Measurements from ENCODE around the gene DOCK4.
A peak's percentile ranks its signal among the peaks of the same experiment; 100 is the strongest.

The DOCK4 gene

DNA sequence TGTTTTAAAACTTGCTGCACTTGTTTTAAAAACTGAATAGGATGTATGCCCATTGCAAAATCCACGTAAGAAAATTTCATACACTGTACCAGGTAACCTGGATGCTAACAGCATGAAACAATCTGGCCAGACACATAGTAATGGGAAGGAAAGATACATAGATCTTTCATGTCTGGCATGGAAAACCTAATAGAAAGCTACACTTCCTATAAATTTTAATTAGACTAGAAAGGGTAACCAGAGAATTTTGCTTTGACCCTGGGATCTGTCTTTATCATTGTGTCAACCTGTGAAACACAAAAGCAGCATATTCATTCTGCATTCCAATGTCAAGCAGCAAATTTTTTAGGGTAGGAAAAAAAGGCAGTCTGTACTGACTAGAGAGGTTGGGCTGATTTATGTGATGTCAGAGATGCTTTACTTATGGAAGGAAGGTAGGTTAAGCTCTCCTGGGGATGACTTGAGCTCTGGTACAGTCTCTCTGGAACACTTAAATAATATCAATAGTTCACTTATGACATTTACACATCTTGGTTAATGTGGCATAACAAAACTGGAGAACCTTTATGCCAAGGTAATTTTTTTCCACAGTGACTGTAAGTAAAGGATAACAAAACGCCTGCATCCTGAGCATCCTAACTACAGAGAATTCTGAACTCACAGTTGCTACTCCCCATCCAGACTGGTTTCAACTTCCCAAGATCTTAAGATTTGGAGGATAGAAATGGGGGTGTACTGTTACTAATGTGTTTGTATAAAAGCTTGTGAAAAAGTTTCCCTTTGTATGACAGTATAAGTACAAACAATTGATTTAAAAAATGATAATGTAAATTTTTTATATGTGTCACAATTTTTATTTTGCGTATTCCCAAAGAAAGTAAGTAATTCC is 44.7 kb downstream of the DOCK4 start:
- WGBS (ENCODE audit: extremely low coverage, insufficient coverage, low lambda C conversion rate), result no CpG with 5 or more reads among the region's 3 CpGs
- no peak overlapping the region for H2BK120ac ChIP-seq (ENCODE audit: low read depth, low read length)
- H3K4me3 ChIP-seq (ENCODE audit: low read length), result no peak overlapping the region

GRCh38 chr7:112160771-112161150 is 45.4 kb downstream of the DOCK4 start:
- no CpG with 5 or more reads among the region's 7 CpGs for WGBS (ENCODE audit: extremely low coverage, insufficient coverage, low lambda C conversion rate)
- H3K79me1 ChIP-seq (ENCODE audit: low read length), result peaks cover 17% of the 10 kb centered on the region
- no peak for DNase-seq
- H3K27ac ChIP-seq (ENCODE audit: low read depth, low read length), result no peak overlapping the region
- peaks cover 19% of the 10 kb centered on the region for H3K4me1 ChIP-seq (ENCODE audit: control insufficient read depth, low read depth, low read length)
- no peak overlapping the region for H2AK5ac ChIP-seq (ENCODE audit: low read length)
- H2BK5ac ChIP-seq (ENCODE audit: low read length), result no peak overlapping the region
- no peak overlapping the region for H3K4me3 ChIP-seq (ENCODE audit: low read length)
- H4K8ac ChIP-seq (ENCODE audit: low read depth, low read length), result no peak overlapping the region
- no peak overlapping the region for H3K56ac ChIP-seq (ENCODE audit: low read length)
- H3K9ac ChIP-seq (ENCODE audit: low read length), result no peak overlapping the region
- peak overlapping the region; percentile 84 for H3K18ac ChIP-seq (ENCODE audit: low read length)
- H3K27me3 ChIP-seq (ENCODE audit: insufficient read depth, low read length, poor library complexity), result no peaks in the 10 kb centered on the region
- no peak overlapping the region for H2BK120ac ChIP-seq (ENCODE audit: low read depth, low read length)
- no peak overlapping the region for H3K4ac ChIP-seq (ENCODE audit: low read depth, low read length)
- H2BK15ac ChIP-seq (replicated peaks; ENCODE audit: low read depth), result no peak overlapping the region
- H4K5ac ChIP-seq (ENCODE audit: low read length), result no peak overlapping the region
- peaks cover 34% of the 10 kb centered on the region for H3K79me2 ChIP-seq (ENCODE audit: control insufficient read depth, insufficient read depth, low read length)
- H3K36me3 ChIP-seq (ENCODE audit: control insufficient read depth, insufficient read depth, low read length), result no peaks in the 10 kb centered on the region
- H3K23ac ChIP-seq (ENCODE audit: low read length), result no peak overlapping the region
- no peak overlapping the region for H3K4me2 ChIP-seq (ENCODE audit: low read length)

More for the DNA sequence above, 44.7 kb downstream of the DOCK4 start:
- no peak overlapping the region for H3K18ac ChIP-seq (ENCODE audit: low read length)
- peaks cover 15% of the 10 kb centered on the region for H3K79me1 ChIP-seq (ENCODE audit: low read length)
- no peak overlapping the region for H3K9ac ChIP-seq (ENCODE audit: low read length)
- H4K5ac ChIP-seq (ENCODE audit: low read length), result no peak overlapping the region
- H3K79me2 ChIP-seq (ENCODE audit: control insufficient read depth, insufficient read depth, low read length), result peaks cover 35% of the 10 kb centered on the region
- H3K23ac ChIP-seq (ENCODE audit: low read length), result no peak overlapping the region
- H2BK15ac ChIP-seq (replicated peaks; ENCODE audit: low read depth), result peak overlapping the region; percentile 27
- no peak overlapping the region for H2BK5ac ChIP-seq (ENCODE audit: low read length)
- no peak overlapping the region for H4K8ac ChIP-seq (ENCODE audit: low read depth, low read length)
- H3K27ac ChIP-seq (ENCODE audit: low read depth, low read length), result no peak overlapping the region
- no peak overlapping the region for H3K4me2 ChIP-seq (ENCODE audit: low read length)
- H3K4ac ChIP-seq (ENCODE audit: low read depth, low read length), result no peak overlapping the region
- no peak overlapping the region for H2AK5ac ChIP-seq (ENCODE audit: low read length)
- H3K27me3 ChIP-seq (ENCODE audit: insufficient read depth, low read length, poor library complexity), result no peaks in the 10 kb centered on the region
- H3K56ac ChIP-seq (ENCODE audit: low read length), result no peak overlapping the region
- no peak for DNase-seq
- no peaks in the 10 kb centered on the region for H3K36me3 ChIP-seq (ENCODE audit: control insufficient read depth, insufficient read depth, low read length)
- peaks cover 19% of the 10 kb centered on the region for H3K4me1 ChIP-seq (ENCODE audit: control insufficient read depth, low read depth, low read length)

DNA sequence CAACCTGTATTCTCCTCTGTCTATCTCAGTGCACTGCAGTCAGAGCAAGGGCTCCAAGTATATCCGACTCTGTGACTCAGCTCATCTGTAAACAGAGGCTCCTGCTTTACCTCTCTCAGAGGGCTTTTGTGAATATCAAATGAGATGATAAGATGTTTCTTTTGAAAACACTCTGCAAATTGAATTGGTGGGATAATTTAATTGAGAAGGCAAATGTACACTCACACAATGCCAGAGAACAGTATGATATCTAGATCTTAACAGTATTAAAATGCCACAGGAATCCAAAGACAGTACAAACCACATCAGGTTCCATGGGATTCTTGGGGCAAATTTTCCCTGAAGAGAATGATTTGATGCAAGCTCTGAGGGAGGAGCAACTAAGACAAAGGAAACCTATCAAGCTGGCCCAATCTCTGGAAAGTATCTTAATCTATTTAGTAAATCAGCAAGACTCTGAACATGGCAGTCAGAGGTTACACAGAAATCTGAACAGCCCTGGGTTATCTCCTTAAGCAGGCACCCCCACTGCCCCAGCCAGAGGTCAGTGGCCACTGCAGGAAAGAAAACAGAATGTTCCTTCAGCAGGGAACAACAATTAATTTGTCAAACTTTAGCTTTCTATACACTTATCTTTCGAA is 45.9 kb downstream of the DOCK4 start:
- H3K27ac ChIP-seq (ENCODE audit: low read depth, low read length), result no peak overlapping the region
- WGBS (ENCODE audit: extremely low coverage, insufficient coverage, low lambda C conversion rate), result no CpG with 5 or more reads among the region's 2 CpGs
- no peak overlapping the region for H2BK15ac ChIP-seq (replicated peaks; ENCODE audit: low read depth)

GRCh38 chr7:112159351-112159750 is 46.8 kb downstream of the DOCK4 start:
- Histone ChIP-seq H2AK5ac (ENCODE audit: low read length) (no peak overlapping the region), H3K18ac (ENCODE audit: low read length) (no peak overlapping the region), H3K56ac (ENCODE audit: low read length) (no peak overlapping the region), H4K5ac (ENCODE audit: low read length) (no peak overlapping the region), H3K27me3 (ENCODE audit: insufficient read depth, low read length, poor library complexity) (no peaks in the 10 kb centered on the region), H3K79me1 (ENCODE audit: low read length) (peaks cover 19% of the 10 kb centered on the region), H3K36me3 (ENCODE audit: control insufficient read depth, insufficient read depth, low read length) (no peaks in the 10 kb centered on the region), H2BK120ac (ENCODE audit: low read depth, low read length) (no peak overlapping the region), H2BK15ac (replicated peaks; ENCODE audit: low read depth) (no peak overlapping the region), H3K4me2 (ENCODE audit: low read length) (no peak overlapping the region), H3K27ac (ENCODE audit: low read depth, low read length) (no peak overlapping the region), H3K23ac (ENCODE audit: low read length) (no peak overlapping the region), H4K8ac (ENCODE audit: low read depth, low read length) (no peak overlapping the region), H3K79me2 (ENCODE audit: control insufficient read depth, insufficient read depth, low read length) (peaks cover 33% of the 10 kb centered on the region), H3K4me3 (ENCODE audit: low read length) (no peak overlapping the region), H3K4ac (ENCODE audit: low read depth, low read length) (no peak overlapping the region), H3K4me1 (ENCODE audit: control insufficient read depth, low read depth, low read length) (peaks cover 19% of the 10 kb centered on the region), H2BK5ac (ENCODE audit: low read length) (no peak overlapping the region), H3K9ac (ENCODE audit: low read length) (no peak overlapping the region)
- no CpG with 5 or more reads among the region's 8 CpGs for WGBS (ENCODE audit: extremely low coverage, insufficient coverage, low lambda C conversion rate)
- no peak for DNase-seq

More for the DNA sequence above, 45.9 kb downstream of the DOCK4 start:
- Histone ChIP-seq H2AK5ac (ENCODE audit: low read length) (no peak overlapping the region), H3K27me3 (ENCODE audit: insufficient read depth, low read length, poor library complexity) (no peaks in the 10 kb centered on the region), H3K79me2 (ENCODE audit: control insufficient read depth, insufficient read depth, low read length) (peaks cover 34% of the 10 kb centered on the region), H3K9ac (ENCODE audit: low read length) (no peak overlapping the region), H3K4me3 (ENCODE audit: low read length) (no peak overlapping the region), H3K23ac (ENCODE audit: low read length) (no peak overlapping the region), H3K79me1 (ENCODE audit: low read length) (peaks cover 18% of the 10 kb centered on the region), H4K8ac (ENCODE audit: low read depth, low read length) (no peak overlapping the region), H3K56ac (ENCODE audit: low read length) (no peak overlapping the region), H2BK120ac (ENCODE audit: low read depth, low read length) (no peak overlapping the region), H4K5ac (ENCODE audit: low read length) (no peak overlapping the region), H3K18ac (ENCODE audit: low read length) (peak overlapping the region; percentile 84), H3K4ac (ENCODE audit: low read depth, low read length) (no peak overlapping the region), H3K4me2 (ENCODE audit: low read length) (no peak overlapping the region), H2BK5ac (ENCODE audit: low read length) (no peak overlapping the region), H3K36me3 (ENCODE audit: control insufficient read depth, insufficient read depth, low read length) (no peaks in the 10 kb centered on the region), H3K4me1 (ENCODE audit: control insufficient read depth, low read depth, low read length) (peaks cover 19% of the 10 kb centered on the region)
- DNase-seq, result peak; percentile 66

DNA sequence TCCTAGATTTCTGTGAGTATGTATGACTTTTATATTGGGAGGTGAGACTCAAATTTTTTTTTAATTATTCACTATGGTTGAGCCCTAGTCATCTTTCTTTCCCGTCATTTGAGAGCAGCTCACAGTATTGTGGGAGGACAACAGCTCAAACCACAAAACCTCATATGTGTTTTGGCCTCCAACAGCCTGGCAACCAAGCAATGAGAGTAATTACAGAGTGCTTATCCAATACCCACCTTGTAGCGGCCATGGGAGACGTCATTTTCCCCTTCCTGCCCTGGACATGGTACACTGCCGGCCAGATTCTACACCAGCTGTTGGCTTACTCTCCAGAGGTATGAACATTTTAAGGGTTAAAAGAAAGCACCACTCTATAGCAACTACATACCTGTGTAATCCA is 49.1 kb downstream of the DOCK4 start:
- no peak overlapping the region for H4K5ac ChIP-seq (ENCODE audit: low read length)
- no CpG with 5 or more reads among the region's 4 CpGs for WGBS (ENCODE audit: extremely low coverage, insufficient coverage, low lambda C conversion rate)
- no peak overlapping the region for H3K9ac ChIP-seq (ENCODE audit: low read length)

More for the DNA sequence above, 49.1 kb downstream of the DOCK4 start:
- Histone ChIP-seq H3K36me3 (ENCODE audit: control insufficient read depth, insufficient read depth, low read length) (no peaks in the 10 kb centered on the region), H3K79me2 (ENCODE audit: control insufficient read depth, insufficient read depth, low read length) (peaks cover 37% of the 10 kb centered on the region), H2BK5ac (ENCODE audit: low read length) (no peak overlapping the region), H3K4me3 (ENCODE audit: low read length) (no peak overlapping the region), H3K23ac (ENCODE audit: low read length) (peak overlapping the region; percentile 26), H3K4ac (ENCODE audit: low read depth, low read length) (no peak overlapping the region), H2BK120ac (ENCODE audit: low read depth, low read length) (no peak overlapping the region), H3K56ac (ENCODE audit: low read length) (no peak overlapping the region), H2BK15ac (replicated peaks; ENCODE audit: low read depth) (no peak overlapping the region), H3K18ac (ENCODE audit: low read length) (no peak overlapping the region), H4K8ac (ENCODE audit: low read depth, low read length) (no peak overlapping the region), H3K4me1 (ENCODE audit: control insufficient read depth, low read depth, low read length) (peaks cover 13% of the 10 kb centered on the region), H3K79me1 (ENCODE audit: low read length) (peaks cover 22% of the 10 kb centered on the region), H3K4me2 (ENCODE audit: low read length) (no peak overlapping the region), H3K27me3 (ENCODE audit: insufficient read depth, low read length, poor library complexity) (no peaks in the 10 kb centered on the region), H3K27ac (ENCODE audit: low read depth, low read length) (no peak overlapping the region), H2AK5ac (ENCODE audit: low read length) (no peak overlapping the region)
- no peak for DNase-seq
